Peyer's patch (tissue), 4 donors: ENCODE results near the gene SCO1. TPM values are rescaled to one million over a fixed set of nuclear protein-coding genes. Genes with fewer than 3 reads are reported as not detected.

ENCODE experiments used
- DNase-seq, 3 donors: peaks; one replicate each; pipeline ENCODE4 v3.0.0-alpha.2; 2017 to 2019
- H3K27ac ChIP-seq, 4 donors: fragments of 200-600 bp; sonication (generic); one replicate each; pipeline ENCODE4 v1.5.1; 2016 to 2019
- H3K27me3 ChIP-seq, 2 donors: fragments of 200-600 bp; sonication (generic); one replicate each; pipeline ENCODE4 v1.5.1; 2019
- H3K36me3 ChIP-seq, 3 donors: fragments of 200-600 bp; sonication (generic); one replicate each; pipeline ENCODE4 v1.5.1; 2016 to 2019
- H3K4me1 ChIP-seq, 4 donors: fragments of 200-600 bp; sonication (generic); one replicate each; pipeline ENCODE4 v1.5.1; 2016 to 2019
- H3K4me3 ChIP-seq, 4 donors: fragments of 200-600 bp; sonication (generic); 1 replicate in 3 of 4; 2 replicates in 1 of 4; pipeline ENCODE4 v1.5.1; 2016 to 2019; ENCODE audit warnings: mild to moderate bottlenecking in 1 of 4
- H3K9me3 ChIP-seq, 4 donors: fragments of 200-600 bp; sonication (generic); one replicate each; pipeline ENCODE4 v1.5.1; 2016 to 2019; ENCODE audit warnings: mild to moderate bottlenecking in 1 of 4
- POLR2A ChIP-seq, 2 donors: fragments of 450-650 bp; IDR thresholded peaks; one replicate each; pipeline ENCODE4 v1.5.1; 2017; ENCODE audit warnings: antibody characterized with exemption in 2 of 2, mild to moderate bottlenecking in 2 of 2, moderate library complexity in 2 of 2
- total RNA-seq, 4 donors: library from RNA; depleted of rRNA; stranded (reverse); fragments of >200 nt; gene quantifications; one replicate each; pipeline ENCODE4 v1.1.0, GENCODE V29; 2016
- TF ChIP-seq, protein P1 (sequence below), 6 experiments: fragments of 450-650 bp in 4 of 6; fragments of 200-600 bp in 2 of 6; sonication (generic) in 1 of 6; IDR thresholded peaks; one replicate each; pipeline ENCODE4 v1.5.1; 2017 to 2019; ENCODE audit warnings: antibody characterized with exemption in 6 of 6, mild to moderate bottlenecking in 3 of 6, moderate library complexity in 1 of 6

SCO1 gene
- total RNA-seq, 4 donors from 2014 or later = 12.4 to 28.6 (median 19.5) TPM

DNA sequence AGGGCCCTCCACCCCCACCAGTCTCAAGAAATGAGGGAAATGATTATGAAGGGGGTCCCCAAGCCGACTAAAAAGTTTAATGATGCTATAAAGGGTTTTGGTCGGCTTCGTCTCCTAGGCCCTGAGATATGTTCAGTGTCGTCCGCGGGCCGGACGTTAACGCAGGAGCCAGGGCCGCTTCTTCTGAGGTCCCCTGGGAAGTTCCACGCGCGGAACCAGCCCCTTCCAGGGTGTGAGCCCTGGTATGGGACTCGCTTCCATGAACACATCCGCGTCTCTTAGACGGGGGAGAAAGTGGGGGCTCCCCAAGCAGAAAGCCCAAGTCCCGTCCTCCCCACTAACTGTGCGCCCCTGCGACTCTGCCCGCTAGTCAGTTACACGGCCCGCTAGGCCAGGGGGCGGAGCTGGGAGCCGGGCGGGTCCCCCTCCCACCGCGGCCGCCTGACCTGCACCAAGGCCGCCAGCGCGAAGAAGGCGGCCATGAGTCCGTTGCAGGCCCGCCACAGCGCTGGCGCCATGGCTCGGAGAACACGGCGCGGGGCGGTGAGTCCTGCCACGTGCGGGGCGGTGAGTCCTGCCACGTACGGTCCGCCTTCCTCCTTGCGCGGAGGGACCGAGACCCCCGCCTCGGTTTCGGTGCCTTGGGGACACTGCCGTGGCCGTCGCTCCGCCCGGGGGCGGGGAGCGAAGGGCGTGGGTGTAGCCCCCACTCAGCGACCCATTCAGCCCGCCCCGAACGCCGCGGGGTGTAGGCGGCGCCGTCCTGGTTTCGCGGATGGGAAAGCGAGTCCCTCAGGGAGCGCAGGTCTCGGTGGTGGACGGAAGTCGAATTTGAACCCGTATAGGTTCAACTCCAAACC, 32.2 kb upstream of the SCO1 start, which contains the start of gene TMEM220:
Gene TMEM220 (minus strand): TSS at position 690 of the 860 bp plus-strand sequence. CDS start 172 bp downstream, at position 518.
- Histone ChIP-seq H3K4me1 (peaks cover 0 to 25% (median 8%) of the 10 kb centered on the region in 4 donors), H3K36me3 (no peaks in the 10 kb centered on the region), H3K27me3 (no peaks in the 10 kb centered on the region), H3K9me3 (no peaks in the 10 kb centered on the region), H3K4me3 (peak within 1 kb of the TSS; percentile 67 to 70 (median 68)), H3K27ac (peak within 1 kb of the TSS; percentile 78 to 93 (median 90))
- DNase-seq = peak; percentile 70 to 86 (median 83)
- peak; percentile 41 to 66 for TF ChIP-seq POLR2A (IDR thresholded peaks at IDR 0.05)
- TF ChIP-seq, protein P1, sequence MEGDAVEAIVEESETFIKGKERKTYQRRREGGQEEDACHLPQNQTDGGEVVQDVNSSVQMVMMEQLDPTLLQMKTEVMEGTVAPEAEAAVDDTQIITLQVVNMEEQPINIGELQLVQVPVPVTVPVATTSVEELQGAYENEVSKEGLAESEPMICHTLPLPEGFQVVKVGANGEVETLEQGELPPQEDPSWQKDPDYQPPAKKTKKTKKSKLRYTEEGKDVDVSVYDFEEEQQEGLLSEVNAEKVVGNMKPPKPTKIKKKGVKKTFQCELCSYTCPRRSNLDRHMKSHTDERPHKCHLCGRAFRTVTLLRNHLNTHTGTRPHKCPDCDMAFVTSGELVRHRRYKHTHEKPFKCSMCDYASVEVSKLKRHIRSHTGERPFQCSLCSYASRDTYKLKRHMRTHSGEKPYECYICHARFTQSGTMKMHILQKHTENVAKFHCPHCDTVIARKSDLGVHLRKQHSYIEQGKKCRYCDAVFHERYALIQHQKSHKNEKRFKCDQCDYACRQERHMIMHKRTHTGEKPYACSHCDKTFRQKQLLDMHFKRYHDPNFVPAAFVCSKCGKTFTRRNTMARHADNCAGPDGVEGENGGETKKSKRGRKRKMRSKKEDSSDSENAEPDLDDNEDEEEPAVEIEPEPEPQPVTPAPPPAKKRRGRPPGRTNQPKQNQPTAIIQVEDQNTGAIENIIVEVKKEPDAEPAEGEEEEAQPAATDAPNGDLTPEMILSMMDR (IDR thresholded peaks at IDR 0.05) = peak in 1 of 6 experiments; percentile 3

DNA sequence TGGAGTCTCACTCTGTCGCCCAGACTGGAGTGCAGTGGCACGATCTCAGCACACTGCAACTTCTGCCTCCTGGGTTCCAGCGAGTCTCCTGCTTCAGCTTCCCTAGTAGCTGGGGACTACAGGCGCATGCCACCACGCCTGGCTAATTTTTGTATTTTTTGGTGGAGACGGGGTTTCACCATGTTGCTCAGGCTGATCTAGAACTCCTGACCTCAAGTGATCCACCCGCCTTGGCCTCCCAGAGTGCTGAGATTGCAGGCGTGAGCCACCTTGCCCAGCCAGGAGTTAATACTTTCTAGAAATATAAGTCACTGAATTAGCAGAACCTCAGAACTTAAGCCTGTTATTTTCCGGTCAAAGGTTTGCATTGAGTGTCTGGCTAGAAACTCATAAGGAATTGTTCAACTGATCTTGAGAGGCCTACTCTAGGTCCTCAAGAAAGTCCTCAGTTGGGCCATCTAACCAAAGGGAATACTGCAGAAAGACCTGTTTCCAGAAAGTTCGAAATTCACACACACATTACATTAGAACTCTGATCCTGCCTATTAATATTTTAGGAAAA, 31.1 kb upstream of the SCO1 start:
- no peak for TF ChIP-seq POLR2A (IDR thresholded peaks at IDR 0.05)
- TF ChIP-seq, protein P1 (IDR thresholded peaks at IDR 0.05) = no peak
- Histone ChIP-seq H3K27ac (peak overlapping the region in 3 of 4 donors; percentile 88 to 93 (median 92)), H3K4me3 (peak overlapping the region in 1 of 4 donors; percentile 68), H3K36me3 (no peaks in the 10 kb centered on the region), H3K4me1 (peaks cover 0 to 25% (median 7%) of the 10 kb centered on the region in 4 donors), H3K27me3 (no peaks in the 10 kb centered on the region), H3K9me3 (no peaks in the 10 kb centered on the region)
- DNase-seq = peak in 1 of 3 donors; percentile 44

DNA sequence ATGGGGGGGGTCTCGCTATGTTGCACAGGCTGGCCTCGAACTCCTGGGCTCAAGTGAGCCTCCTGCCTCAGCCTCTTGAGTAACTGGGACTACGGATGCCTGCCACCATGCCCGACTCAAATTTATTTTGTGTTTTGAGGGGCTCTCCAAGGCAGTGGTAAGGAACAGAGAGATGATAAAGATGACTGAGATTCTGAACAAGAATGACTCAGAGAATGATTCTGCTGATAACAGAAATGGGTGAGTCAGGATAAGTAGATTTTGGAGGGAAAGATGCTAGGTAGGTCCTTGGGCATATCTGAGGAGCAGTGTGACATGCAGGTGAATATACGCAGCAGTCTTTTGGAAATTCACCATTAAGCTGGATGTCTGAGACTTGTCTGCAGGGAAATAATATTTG, 29.9 kb upstream of the SCO1 start:
- peaks cover 0 to 25% (median 5%) of the 10 kb centered on the region in 4 donors for H3K4me1 ChIP-seq
- H3K36me3 ChIP-seq = peaks cover 0 to 3% (median 0%) of the 10 kb centered on the region in 3 donors
- H3K27me3 ChIP-seq = no peaks in the 10 kb centered on the region
- no peak overlapping the region for H3K4me3 ChIP-seq
- peak overlapping the region in 1 of 4 donors; percentile 74 for H3K27ac ChIP-seq
- H3K9me3 ChIP-seq = no peaks in the 10 kb centered on the region
- no peak for DNase-seq
- TF ChIP-seq, protein P1 (IDR thresholded peaks at IDR 0.05) = no peak
- no peak for TF ChIP-seq POLR2A (IDR thresholded peaks at IDR 0.05)

DNA sequence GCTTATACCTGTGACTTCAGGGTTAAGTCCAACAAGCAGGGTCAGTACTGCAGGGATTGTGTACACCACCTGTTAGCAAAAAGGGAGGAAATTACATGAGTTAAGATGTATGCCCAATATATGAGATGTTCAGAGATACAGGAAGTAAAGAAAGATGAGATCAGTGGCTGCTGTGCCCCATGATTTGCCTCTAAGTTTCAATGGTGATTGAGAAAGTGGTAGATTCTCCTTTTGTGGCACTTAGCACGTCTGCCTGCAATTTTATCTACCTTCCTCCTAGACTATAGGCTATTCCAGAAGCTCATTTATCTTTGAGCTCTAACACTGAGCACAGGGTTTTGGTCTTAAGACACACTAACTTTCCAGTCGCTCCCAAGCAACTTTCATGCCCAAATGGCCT, 28.9 kb upstream of the SCO1 start:
- H3K4me3 ChIP-seq = no peak overlapping the region
- H3K27me3 ChIP-seq = no peaks in the 10 kb centered on the region
- DNase-seq = no peak
- H3K9me3 ChIP-seq = no peaks in the 10 kb centered on the region
- TF ChIP-seq, protein P1 (IDR thresholded peaks at IDR 0.05) = no peak
- no peak for TF ChIP-seq POLR2A (IDR thresholded peaks at IDR 0.05)
- peaks cover 0 to 10% (median 0%) of the 10 kb centered on the region in 3 donors for H3K36me3 ChIP-seq
- peak overlapping the region in 3 of 4 donors; percentile 42 to 74 (median 73) for H3K27ac ChIP-seq
- H3K4me1 ChIP-seq = peaks cover 0 to 16% (median 3%) of the 10 kb centered on the region in 4 donors

DNA sequence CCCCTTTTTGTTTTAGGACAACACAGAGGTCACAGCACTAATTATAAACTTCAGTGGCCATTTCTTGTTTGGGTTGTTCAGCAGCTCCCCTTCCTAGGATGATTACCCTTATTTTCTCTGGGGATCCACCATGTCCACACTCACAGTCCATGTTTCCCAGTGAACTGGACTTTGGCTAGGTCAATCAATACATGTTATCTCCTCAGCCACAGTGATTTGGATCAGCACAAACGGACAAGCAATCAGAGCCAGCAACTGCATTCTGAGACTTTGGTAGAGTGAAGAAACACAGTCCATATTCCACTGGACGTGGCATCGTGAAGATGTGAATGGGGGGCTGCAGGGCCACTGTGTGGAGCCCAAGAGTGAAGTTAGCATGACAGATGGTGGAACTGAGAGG, 27.9 kb upstream of the SCO1 start:
- Histone ChIP-seq H3K36me3 (peaks cover 0 to 19% (median 0%) of the 10 kb centered on the region in 3 donors), H3K4me1 (peaks cover 0 to 9% (median 2%) of the 10 kb centered on the region in 4 donors), H3K27me3 (no peaks in the 10 kb centered on the region), H3K9me3 (no peaks in the 10 kb centered on the region), H3K27ac (peak overlapping the region in 3 of 4 donors; percentile 42 to 74 (median 73)), H3K4me3 (no peak overlapping the region)
- TF ChIP-seq, protein P1 (IDR thresholded peaks at IDR 0.05) = no peak
- peak in 1 of 2 donors; percentile 54 for TF ChIP-seq POLR2A (IDR thresholded peaks at IDR 0.05)
- peak in 1 of 3 donors; percentile 63 for DNase-seq
